Spleen (tissue), 11 donors: ENCODE measurements around the gene MYH14. TPM values are rescaled to one million over a fixed set of nuclear protein-coding genes. Genes with fewer than 3 reads are reported as not detected.
A peak's percentile ranks its signal among the peaks of the same experiment; 100 is the strongest.

Experiments used
- DNase-seq: peaks from one replicate; pipeline ENCODE4 v3.0.0-alpha.2; 2020
- H3K27ac ChIP-seq, 8 donors: fragments of 200-600 bp; sonication (generic) in 7 of 8; 1 replicate in 4 of 8; 2 replicates in 4 of 8; pipeline versions ENCODE4 v1.5.0 to v1.8.0; 2016 to 2021; ENCODE audit warnings: inconsistent platforms in 4 of 8, mild to moderate bottlenecking in 4 of 8, moderate library complexity in 1 of 8
- H3K27me3 ChIP-seq, 7 donors: fragments of 200-600 bp; sonication (generic) in 6 of 7; replicated peaks in 1 of 7; 1 replicate in 4 of 7; 2 replicates in 3 of 7; pipeline versions ENCODE4 v1.5.0 to v1.8.0; 2016 to 2021; ENCODE audit warnings: inconsistent platforms in 3 of 7, mild to moderate bottlenecking in 1 of 7
- H3K36me3 ChIP-seq, 6 donors: fragments of 200-600 bp; sonication (generic) in 5 of 6; 1 replicate in 4 of 6; 2 replicates in 2 of 6; pipeline versions ENCODE4 v1.5.0 to v1.8.0; 2016 to 2021; ENCODE audit warnings: inconsistent platforms in 2 of 6
- H3K4me1 ChIP-seq, 6 donors: fragments of 200-600 bp; sonication (generic) in 5 of 6; 1 replicate in 3 of 6; 2 replicates in 3 of 6; pipeline versions ENCODE4 v1.5.0 to v1.8.0; 2016 to 2021; ENCODE audit warnings: inconsistent platforms in 3 of 6
- H3K4me3 ChIP-seq, 8 donors: fragments of 200-600 bp; sonication (generic) in 7 of 8; 1 replicate in 4 of 8; 2 replicates in 4 of 8; pipeline versions ENCODE4 v1.5.0 to v1.8.0; 2016 to 2021; ENCODE audit warnings: inconsistent platforms in 4 of 8, mild to moderate bottlenecking in 4 of 8, moderate library complexity in 2 of 8
- H3K9me3 ChIP-seq, 8 donors: fragments of 200-600 bp; sonication (generic) in 7 of 8; 1 replicate in 4 of 8; 2 replicates in 4 of 8; pipeline versions ENCODE4 v1.5.0 to v1.8.0; 2016 to 2021; ENCODE audit warnings: inconsistent platforms in 4 of 8
- CTCF ChIP-seq, 11 experiments: fragments of 200-600 bp in 7 of 11; fragments of 450-650 bp in 4 of 11; sonication (generic) in 4 of 11; IDR thresholded peaks in 8 of 11; conservative IDR thresholded peaks in 3 of 11; 1 replicate in 7 of 11; 2 replicates in 4 of 11; pipeline versions ENCODE4 v1.4.0 to v1.8.0; 2016 to 2021; ENCODE audit warnings: antibody characterized with exemption in 11 of 11, inconsistent platforms in 4 of 11, mild to moderate bottlenecking in 1 of 11
- POLR2A ChIP-seq, 3 donors: fragments of 450-650 bp; IDR thresholded peaks; one replicate each; pipeline ENCODE4 v1.5.1; 2017; ENCODE audit warnings: antibody characterized with exemption in 3 of 3, mild to moderate bottlenecking in 1 of 3
- POLR2AphosphoS5 ChIP-seq, 3 donors: sonication (generic); formaldehyde crosslinking; IDR thresholded peaks; one replicate each; pipeline ENCODE4 v1.5.1; 2017; ENCODE audit warnings: antibody characterized with exemption in 3 of 3
- WGBS, 5 donors: extraction: QIAGEN DNeasy Blood & Tissue Kit in 3 of 5; methylation state at CpG; one replicate each; pipeline versions ENCODE4 v1.1.5 to v1.1.7; 2013 to 2018; 5-methylcytosine and 5-hydroxymethylcytosine counted together
- intact Hi-C: fragments of 100-400 bp; cut with DNase I; formaldehyde crosslinking; loops from one replicate; pipeline ENCODE4 v1.15.0; 2023; ENCODE audit warnings: low total_unique reads
- polyA plus RNA-seq, 3 donors: library from polyadenylated mRNA; stranded (reverse); fragments of 200-250 nt; gene quantifications; one replicate each; pipeline ENCODE4 v1.2.1, GENCODE V29; 2013
- total RNA-seq, 7 donors: library from RNA; depleted of rRNA in 3 of 7; stranded (reverse); fragments of >200 nt in 3 of 7; fragmentation: NEBNext Ultra II Directional in 4 of 7; extraction: Animal tissue kit (Norgen Biotek cat#: 25700) in 4 of 7; gene quantifications; one replicate each; pipeline versions ENCODE4 v1.1.0 to v1.2.1, GENCODE V29; 2016 to 2021
- donor health status: healthy with polysubstance abuse.
- donor health status: DM: no; HTN: no; CAD: no; lungs with moderate emphysema.
- donor health status: DM: no; HTN: no; CAD: no.
- donor health status: Bipolar disorder and iron deficiency.
- donor health status: healthy.
- donor health status: DM: no; HTN: no; CAD: no.
- donor health status: DM: yes; HTN: yes; CAD: no.

MYH14 gene
- total and polyA plus RNA-seq, 10 donors: 0.04 to 1.5 (median 0.28) TPM; not detected in 1

GRCh38 chr19:50202962-50203280, 501 bp upstream of the MYH14 start:
- peak; percentile 22 for DNase-seq
- Histone ChIP-seq H3K36me3 (no peaks in the 10 kb centered on the region), H3K9me3 (peaks cover 0 to 14% (median 0%) of the 10 kb centered on the region in 8 donors), H3K27me3 (peaks cover 0 to 90% (median 56%) of the 10 kb centered on the region in 7 donors), H3K27ac (no peak overlapping the region), H3K4me1 (peaks cover 0 to 21% (median 9%) of the 10 kb centered on the region in 6 donors), H3K4me3 (peak overlapping the region in 4 of 8 donors; percentile 18 to 57 (median 29))
- 13 to 45% (median 16%) methylated on average over 9 to 18 of the region's 18 CpGs for WGBS, 5 donors
- intact Hi-C loops: no loop called here
- no peak for TF ChIP-seq CTCF (IDR thresholded peaks at IDR 0.05 in 8 of 11, conservative IDR thresholded peaks at IDR 0.05 in 3 of 11)
- TF ChIP-seq POLR2AphosphoS5 (IDR thresholded peaks at IDR 0.05): no peak
- TF ChIP-seq POLR2A (IDR thresholded peaks at IDR 0.05): no peak

- Histone ChIP-seq H3K27ac (no peak overlapping the region), H3K36me3 (no peaks in the 10 kb centered on the region), H3K27me3 (peaks cover 0 to 92% (median 56%) of the 10 kb centered on the region in 7 donors), H3K4me1 (peaks cover 0 to 21% (median 9%) of the 10 kb centered on the region in 6 donors), H3K4me3 (peak overlapping the region in 2 of 8 donors; percentile 32 to 57), H3K9me3 (peaks cover 0 to 14% (median 0%) of the 10 kb centered on the region in 8 donors)
- intact Hi-C loops: no loop called here
- WGBS, 5 donors: 66 to 74% (median 67%) methylated on average over 7 of the region's 7 CpGs
- no peak for DNase-seq
- TF ChIP-seq POLR2AphosphoS5 (IDR thresholded peaks at IDR 0.05) (no peak), POLR2A (IDR thresholded peaks at IDR 0.05) (no peak), CTCF (IDR thresholded peaks at IDR 0.05 in 8 of 11, conservative IDR thresholded peaks at IDR 0.05 in 3 of 11) (no peak)
Observed at GRCh38 chr19:50204081-50204428, 633 bp downstream of the MYH14 start.

- TF ChIP-seq CTCF (IDR thresholded peaks at IDR 0.05 in 8 of 11, conservative IDR thresholded peaks at IDR 0.05 in 3 of 11): no peak
- TF ChIP-seq POLR2AphosphoS5 (IDR thresholded peaks at IDR 0.05): no peak
- no peak for TF ChIP-seq POLR2A (IDR thresholded peaks at IDR 0.05)
- Histone ChIP-seq H3K27me3 (peaks cover 0 to 82% (median 56%) of the 10 kb centered on the region in 7 donors), H3K27ac (no peak overlapping the region), H3K4me3 (no peak overlapping the region), H3K36me3 (no peaks in the 10 kb centered on the region), H3K4me1 (peaks cover 0 to 21% (median 9%) of the 10 kb centered on the region in 6 donors), H3K9me3 (peaks cover 0 to 14% (median 0%) of the 10 kb centered on the region in 8 donors)
- WGBS, 5 donors: 7 to 31% (median 12%) methylated on average over 16 to 49 of the region's 49 CpGs
- intact Hi-C loops: no loop called here
- no peak for DNase-seq
Observed at GRCh38 chr19:50204811-50205675, 1.6 kb downstream of the MYH14 start.

GRCh38 chr19:50205681-50206138, 2.3 kb downstream of the MYH14 start:
- DNase-seq: no peak
- no peaks in the 10 kb centered on the region for H3K36me3 ChIP-seq
- H3K4me1 ChIP-seq: peaks cover 0 to 21% (median 9%) of the 10 kb centered on the region in 6 donors
- H3K27ac ChIP-seq: no peak overlapping the region
- H3K4me3 ChIP-seq: no peak overlapping the region
- 23 to 36% (median 26%) methylated on average over 7 to 12 of the region's 12 CpGs for WGBS, 5 donors
- H3K27me3 ChIP-seq: peaks cover 0 to 76% (median 50%) of the 10 kb centered on the region in 7 donors
- TF ChIP-seq CTCF (IDR thresholded peaks at IDR 0.05 in 8 of 11, conservative IDR thresholded peaks at IDR 0.05 in 3 of 11) (no peak), POLR2A (IDR thresholded peaks at IDR 0.05) (no peak), POLR2AphosphoS5 (IDR thresholded peaks at IDR 0.05) (no peak)
- H3K9me3 ChIP-seq: peaks cover 0 to 21% (median 5%) of the 10 kb centered on the region in 8 donors
- intact Hi-C loops: no loop called here
